Amniotic stem cell (primary cell): ENCODE measurements around the gene CIT.
"Not testable (repeated sequence)": the region's sequence is repeated elsewhere in the genome, so short reads cannot be mapped to it uniquely, and the experiment has no call there.

Experiments
- DNase-seq: peaks from one replicate; lab custom pipeline; 2025; lab: John Stamatoyannopoulos, UW

Gene CIT

DNA sequence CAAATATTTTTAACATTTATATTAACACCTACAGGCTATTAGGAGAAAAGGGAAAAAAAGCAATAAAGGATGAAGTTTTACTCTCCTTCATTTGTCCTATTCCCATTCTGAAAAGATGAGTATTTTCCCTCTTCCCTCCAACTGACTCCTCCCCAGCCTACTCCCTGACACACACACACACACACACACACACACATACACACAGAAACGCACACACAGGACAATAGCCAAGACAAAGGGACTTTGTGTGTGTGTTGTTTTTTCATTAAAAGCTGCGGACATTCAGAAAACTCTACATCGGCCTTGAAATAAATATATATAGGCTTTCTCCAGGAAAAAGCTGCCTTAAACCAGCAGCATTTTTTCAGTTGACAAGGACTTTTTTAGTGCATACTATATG lies 134.4 kb downstream of the CIT start:
- no peak for DNase-seq

DNA sequence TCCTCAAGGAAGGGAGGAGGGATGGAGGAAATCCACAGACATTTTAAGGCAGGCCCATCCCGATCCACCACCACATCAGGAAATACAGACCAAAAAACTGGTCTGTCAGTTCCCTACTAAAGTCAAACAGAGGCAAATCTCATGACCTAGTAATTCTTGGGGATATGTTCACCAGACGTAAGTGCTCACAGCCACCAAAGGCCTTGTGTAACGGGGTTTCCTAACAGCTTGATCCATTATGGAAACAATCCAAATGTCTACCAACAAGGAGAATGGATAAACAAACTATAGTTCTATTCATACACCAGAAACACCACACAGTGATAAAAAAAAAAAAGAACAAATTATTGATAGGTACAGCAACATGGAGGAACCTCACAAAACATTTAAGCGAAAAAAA lies 136.3 kb downstream of the CIT start:
- DNase-seq, result no peak

DNA sequence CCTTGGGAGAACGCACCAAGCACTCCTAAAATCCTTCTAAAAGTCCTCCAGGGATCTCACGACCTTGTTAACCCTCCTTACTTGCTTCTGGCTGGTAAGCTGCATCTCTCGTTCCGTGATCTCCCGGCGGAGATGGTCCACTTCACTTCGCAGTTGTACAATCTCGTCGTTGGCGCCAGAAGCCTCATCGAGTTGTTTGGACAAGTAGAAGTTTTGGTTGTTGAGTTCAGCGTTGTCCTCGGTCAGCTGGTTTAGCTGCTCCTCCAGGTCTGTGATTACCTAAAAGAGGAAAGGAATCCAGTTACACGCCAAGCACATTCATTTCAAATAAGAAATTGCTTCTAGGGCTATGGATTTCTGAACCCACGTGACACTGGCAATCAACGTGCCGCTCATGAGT lies 142.0 kb downstream of the CIT start:
- DNase-seq, result no peak

DNA sequence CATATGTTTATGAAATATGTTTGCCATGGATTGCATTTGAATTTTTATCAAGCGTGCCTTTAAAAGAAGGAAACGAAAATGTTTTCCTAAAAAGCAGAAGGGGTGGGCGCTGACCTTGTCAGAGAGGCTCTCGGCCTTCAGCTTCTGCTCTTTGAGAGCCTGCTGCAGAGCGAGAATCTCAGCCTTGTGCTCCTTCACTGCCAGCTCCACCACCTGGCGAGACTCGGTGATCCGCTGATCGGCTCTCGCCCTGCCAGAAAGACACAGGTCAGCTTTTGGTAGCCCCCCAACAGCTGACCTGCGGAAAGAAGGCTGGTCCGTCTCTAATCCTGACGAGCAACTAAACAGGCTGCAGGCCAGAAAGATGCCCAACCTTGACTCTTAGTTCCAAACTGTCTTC lies 146.7 kb downstream of the CIT start:
- no peak for DNase-seq

DNA sequence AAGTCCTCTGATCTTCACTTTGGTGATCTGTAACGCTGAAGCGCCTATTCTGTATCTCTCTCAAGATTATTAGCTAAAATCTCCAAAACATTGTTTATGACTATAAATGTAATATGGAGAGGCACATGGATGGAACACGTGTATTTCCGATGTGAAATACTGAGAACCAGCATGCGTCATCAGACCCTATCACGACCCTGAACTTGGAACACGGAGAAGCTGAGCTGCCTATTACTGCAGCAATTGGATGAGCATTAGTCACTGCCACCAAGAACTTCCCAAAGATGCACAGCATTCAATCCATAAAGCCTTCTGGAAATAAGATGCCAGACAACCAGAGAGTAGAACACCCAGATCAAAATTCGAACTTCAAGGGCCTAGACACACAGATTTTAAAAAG lies 147.2 kb downstream of the CIT start:
- no peak for DNase-seq

DNA sequence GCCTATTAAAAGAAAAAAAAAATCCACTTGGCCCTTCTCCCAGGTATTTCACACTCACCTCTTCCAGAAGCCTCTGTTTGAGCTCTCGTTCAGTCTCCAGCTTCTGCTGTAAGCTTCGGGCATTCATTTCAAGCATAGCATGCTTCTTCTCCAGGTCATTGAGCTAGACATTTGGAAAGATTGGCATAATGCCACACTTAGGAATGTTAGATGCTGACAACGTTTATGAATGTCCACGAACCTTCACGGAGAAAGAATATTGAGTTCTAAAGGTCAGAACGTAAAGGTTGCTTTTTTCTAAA lies 148.7 kb downstream of the CIT start:
- no peak for DNase-seq

DNA sequence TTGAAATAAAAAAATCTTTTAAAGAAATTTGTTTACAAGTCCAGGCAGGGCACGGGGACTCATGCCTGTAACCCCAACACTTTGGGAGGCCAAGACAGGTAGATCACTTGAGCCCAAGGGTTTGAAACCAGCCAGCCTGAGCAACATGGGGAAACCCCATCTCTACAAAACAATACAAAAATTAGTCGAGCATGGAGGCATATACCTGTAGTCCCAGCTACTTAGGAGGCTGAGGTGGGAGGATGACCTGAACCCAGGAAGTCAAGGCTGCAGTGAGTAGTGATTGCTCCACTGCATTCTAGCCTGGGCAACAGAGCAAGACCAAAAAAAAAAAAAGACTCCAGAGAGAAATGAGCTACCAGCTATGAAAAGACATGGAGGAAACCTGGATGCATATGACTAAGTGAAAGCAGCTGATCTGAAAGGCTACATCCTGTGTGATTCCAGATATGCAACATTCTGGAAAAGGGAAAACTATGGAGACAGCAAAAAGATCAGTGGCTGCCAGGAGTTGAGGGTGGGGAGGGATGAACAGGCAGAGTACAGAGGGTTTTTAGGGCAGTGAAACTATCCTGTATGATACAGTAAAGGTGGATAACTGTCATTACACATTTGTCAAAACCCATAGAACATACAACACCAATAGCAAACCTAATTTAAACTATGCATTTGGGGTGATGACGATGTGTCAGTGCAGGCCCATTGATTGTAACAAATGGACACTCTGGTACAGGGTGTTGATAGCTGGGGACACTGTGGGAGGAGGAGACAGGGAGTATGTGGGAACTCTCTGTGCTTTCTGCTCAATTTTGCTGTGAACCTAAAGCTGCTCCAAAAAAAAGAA lies 149.3 kb downstream of the CIT start:
- DNase-seq, result no peak

DNA sequence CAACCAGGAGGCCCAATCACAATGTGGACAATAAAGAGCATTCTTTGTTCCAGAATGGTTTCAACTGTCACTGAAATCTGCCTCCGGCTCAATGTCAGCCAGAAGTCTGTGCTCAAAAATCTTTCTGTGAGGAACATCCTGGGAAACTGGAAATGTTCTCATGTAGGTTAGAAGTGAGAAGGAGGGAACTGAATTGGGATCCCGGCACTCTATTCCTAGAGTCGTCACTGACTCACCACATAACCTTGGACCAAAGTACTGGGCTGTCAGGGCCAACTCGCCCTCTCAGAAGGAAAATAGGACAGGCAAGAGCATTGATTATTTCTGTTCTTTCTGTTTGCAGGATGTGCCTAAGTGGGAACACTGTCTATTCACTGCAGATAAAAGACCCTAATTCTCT lies 151.6 kb downstream of the CIT start:
- no peak for DNase-seq

DNA sequence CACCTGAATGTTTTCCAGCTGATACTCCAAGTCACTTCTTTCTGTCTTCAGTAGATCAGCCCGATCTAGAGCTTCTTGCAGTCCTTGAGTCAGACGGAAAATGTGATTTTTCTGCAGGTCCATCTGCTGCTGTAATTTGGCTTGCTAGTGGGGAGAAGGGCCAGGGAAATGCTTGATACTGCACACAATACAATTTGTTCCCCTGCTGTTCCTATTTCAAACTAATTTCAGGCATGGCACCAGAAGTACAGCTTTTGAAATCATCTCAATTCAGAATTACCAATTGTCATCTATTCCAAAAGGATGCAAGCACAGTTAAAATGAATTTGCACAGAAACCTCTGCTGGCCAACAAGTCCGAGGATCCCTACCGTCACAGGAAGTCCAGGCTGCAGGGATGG lies 155.8 kb downstream of the CIT start:
- DNase-seq, result no peak

DNA sequence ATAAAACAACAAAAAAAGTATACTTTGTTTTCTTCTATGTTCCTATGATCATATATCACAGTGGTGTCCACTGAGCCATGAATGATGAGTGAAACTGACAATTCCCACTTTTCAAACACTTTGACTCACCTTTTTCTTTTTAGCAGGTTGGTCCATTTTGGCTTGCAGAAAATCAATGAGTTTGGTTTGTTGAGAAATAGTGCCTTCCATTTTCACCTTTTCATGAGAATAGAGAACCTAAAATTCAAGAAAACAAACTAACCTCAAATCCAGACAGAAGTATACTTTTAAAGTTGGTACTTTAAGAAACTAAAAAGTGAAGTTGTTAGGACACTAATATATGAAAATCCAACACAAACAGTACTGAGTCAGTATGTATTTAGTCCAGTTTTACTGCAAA lies 156.8 kb downstream of the CIT start:
- no peak for DNase-seq

DNA sequence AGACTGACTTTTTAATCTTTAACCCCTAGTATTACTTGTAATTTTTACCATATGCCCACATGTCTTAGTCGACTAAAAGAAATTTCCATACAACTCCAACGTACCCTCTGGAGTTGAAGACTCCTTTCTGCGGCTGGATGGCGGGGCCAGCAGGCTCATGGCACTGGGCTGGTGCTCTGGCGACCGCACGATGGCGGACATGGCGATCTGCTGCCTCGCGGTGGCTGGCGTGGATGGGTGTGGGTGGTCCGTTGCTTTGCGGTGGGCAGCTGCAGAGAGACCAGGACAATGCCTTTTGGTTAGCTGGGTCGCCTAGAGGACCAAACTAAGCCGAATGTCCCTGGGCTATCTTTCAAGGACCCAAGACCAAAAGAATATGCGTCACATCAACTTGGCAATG lies 159.0 kb downstream of the CIT start:
- DNase-seq, result no peak

DNA sequence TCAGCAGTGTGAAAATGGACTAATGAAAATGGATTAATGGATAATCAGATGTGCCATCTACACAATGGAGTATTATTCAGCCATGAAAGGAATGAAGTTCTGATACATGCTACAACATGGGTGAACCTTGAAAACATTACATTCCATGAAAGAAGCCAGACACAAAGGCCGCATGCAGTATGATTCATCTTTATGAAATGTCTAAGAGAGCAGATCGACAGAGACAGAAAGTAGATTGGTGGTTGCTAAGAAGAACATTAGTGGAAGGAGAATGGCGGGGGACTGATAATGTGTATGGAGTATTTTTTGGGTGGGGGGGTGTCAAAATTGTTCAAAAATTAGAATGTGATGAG lies 161.9 kb downstream of the CIT start:
- DNase-seq, result no peak

DNA sequence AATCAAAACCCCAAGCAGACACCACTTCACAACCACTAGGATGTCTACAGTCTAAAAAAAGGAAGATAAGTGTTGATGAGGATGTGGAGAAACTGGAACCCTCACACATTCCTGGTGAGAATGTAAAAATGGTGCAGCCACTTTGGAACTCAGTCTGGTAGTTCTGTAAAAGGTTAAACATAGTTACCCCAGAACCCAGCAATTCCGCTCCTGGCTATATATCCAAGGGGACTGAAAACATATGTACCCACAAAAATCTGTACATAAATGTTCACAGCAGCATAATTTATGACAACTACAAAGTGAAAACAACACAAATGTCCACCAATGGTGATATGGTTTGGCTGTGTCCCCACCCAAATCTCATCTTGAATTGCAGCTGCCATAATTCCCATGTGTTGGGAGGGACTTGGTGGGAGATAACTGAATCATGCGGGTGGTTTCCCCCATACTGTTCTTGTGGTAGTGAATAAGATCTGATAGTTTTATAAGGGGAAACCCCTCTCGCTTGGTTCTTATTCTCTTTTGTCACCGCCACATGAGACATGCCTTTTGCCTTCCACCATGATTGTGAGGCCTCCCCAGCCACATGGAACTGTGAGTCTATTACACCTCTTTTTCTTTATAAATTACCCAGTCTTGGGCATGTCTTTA lies 162.4 kb downstream of the CIT start:
- DNase-seq, result no peak

DNA sequence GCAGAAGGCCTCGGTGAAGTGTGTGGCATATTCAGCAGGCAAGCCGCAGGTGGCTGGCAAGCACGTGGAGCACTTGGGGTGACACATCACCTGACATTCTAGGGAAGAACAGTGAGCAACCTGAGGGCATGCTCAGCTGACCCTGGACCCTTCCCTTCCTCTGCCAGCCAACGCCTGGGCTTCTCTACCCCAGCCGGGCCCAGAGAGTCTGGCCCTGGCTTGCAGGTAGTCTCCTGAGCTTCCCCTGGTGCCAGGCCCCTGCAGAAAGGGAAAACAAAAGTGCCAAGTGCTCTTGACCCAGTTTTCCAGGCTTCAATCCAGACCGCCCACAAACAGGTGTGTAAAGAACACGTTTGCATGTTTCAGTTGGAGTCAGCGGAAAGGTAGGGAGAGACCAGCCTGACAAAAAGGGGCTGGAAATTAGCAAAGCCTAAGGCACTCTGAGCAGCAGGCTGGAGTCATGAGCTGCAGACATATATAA lies 163.5 kb downstream of the CIT start:
- DNase-seq, result no peak

DNA sequence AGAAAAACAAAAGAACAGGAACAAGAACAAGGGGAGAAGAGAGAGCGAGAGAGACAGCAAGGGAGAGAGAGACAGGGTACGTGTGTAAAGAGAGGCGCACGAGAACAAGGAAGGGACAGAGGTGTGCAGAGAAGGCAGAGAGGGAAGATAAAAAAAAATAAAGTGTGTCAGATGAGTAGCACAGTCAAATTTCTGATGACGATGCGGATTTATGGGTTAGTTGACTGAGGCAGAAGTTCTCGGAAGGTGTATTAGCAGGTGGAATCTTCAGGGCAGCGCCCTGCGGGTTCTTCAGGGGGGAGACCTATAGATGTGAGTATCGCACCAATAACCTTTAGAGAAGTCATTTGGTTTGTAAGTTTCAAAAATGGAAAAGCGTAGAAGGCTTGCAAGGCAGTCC lies 164.4 kb downstream of the CIT start:
- DNase-seq, result no peak

DNA sequence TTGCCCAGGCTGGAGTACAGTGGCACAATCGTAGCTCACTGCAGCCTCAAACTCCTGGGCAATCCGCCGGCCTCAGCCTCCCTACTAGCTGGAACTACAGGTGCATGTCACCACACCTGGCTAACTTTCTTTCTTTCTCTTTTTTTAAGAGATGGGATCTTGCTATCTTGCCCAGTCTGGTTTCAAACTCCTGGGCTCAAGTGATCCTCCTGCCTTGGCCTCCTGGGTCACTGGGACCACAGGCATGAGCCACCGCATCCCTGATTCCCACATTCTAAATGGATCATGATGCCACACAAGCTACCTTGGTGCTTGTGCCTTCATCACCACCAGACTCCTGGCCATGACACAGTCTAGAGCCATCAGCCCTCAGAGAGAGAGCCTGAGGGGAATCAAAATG lies 165.4 kb downstream of the CIT start:
- DNase-seq, result no peak

DNA sequence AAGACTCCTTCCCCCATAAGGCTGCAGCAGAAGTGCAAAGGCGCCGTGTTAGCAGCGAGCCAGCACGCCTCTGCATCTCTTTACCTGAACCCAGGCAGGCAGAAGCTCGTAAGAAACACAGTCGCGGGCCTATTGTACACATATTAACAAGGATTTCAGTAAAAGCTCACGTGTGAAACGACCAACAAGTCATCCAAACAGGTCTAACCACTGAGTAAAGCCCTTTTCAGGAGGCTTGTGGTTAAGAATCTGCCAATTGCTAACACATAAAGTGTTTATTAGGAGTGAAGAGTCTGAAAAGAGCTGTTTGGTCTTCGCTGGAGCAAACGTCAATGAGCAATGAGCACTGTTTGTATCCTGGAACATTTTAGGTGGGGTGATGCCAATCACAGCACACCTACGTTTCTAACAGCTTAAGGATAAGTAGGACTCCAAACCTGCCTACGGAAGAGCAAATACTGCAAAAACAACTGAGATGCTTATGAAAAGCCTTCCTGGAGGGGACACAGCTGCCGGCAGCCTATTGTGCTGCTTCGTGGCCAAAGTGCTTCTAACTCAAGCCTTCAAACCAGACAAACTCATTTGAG lies 166.1 kb downstream of the CIT start:
- DNase-seq, result no peak

DNA sequence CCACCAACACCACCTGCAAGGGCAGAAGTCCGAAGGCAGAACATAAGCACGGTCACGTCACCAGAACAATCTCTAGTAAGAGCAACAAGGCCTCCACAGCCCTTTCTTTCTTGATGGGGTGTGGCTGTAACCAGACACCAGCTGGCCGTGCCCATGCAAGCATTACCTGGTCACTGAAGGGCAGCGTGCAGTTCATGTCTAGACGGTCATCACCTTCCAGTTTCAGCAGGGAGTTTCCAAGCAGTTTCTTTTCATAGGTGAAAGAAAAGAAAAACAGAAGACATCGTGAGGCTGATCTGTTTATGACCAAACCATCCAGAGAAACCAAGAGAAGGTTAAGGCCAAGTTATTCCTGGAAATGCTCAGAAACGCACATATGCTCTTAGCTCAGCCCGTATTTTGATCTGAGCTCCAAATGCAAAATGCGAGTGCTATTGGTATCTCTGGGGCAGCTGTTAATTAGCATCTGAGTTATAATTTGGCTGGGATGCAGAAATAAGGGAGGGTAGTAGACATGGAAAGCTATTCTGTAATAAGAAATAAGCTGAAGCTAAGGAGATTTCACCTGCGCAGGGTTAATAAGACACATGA lies 166.7 kb downstream of the CIT start:
- no peak for DNase-seq

DNA sequence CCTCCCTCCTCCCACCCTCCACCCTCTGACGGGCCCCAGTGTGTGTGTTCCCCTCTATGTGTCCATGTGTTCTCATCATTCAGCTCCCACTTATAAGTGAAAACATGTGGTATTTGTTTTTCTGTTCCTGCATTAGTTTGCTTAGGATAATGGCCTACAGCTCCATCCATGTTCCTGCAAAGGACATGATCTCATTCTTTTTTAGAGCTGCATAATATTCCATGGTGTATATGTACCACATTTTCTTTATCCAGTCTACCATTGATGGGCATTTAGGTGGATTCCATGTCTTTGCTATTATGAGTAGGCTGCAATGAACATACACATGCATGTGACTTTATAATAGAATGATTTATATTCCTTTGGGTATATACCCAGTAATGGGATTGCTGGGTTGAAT lies 170.7 kb downstream of the CIT start:
- DNase-seq, result not testable (repeated sequence)

DNA sequence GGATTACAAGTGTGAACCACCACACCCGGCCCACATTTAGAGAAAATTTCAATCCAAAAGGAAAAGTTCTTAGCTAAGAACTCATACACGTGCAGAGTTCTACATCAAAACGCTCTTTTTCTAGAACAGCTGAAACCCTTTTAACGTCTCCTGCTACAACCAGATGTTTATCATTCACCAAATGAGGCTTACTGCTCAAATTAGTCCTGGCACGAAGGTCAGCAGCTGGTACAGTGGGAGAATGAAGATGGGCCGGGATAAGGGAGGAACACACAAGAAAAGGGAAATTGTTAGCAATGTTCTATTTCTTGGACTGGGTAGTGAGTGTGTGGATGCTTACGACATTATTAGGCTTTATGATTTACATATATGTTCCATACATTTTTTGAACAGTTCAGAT lies 171.9 kb downstream of the CIT start:
- DNase-seq, result no peak

DNA sequence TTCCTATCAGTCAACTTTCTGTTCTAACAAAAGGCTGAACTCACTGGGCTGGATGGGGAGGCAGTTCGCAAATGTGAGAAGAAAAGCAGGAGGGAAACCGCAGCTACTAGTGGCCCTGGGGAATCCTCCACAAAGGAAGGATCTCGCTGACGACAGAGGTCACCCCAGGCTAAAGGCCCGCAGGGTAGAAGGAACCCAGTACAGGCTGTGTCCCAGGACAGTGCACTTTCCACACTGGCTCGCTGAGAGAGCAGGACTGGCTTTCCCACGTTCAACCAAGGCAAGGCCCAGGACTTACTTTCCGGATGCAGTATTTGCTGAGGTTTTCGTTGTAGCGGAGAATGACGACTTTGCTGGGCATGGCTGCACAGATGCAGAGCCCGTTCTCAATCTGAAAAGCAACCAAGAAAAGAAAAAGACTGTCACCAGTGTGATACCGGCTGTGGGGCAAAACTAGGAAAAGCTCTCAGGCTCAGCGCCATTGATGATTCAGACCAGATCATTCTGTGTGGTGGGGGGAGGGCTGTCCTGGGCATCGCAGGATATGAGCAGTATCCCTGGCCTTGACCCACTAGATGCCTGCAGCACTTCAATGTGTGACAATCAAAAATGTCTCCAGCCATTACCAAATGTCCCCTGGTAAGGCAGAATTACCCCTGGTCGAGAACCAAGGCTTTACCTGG lies 172.9 kb downstream of the CIT start:
- no peak for DNase-seq

DNA sequence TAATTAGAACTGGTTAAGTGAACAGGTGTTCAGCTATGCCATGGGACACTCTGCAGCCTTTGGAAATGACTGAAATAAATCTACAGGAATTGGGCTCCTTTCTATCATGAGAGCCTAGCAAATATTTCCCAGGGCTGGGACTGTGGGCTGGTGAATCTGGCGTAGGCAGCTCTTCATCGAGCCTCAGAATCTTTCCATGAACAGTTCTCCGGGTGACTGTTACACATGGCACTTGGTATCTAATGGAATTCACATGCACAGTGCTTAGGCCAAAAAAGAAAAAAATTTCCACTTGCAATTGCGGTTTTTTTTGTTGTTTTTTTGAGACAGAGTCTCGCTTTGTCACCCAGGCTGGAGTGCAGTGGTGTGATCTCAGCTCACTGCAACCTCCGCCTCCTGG lies 177.0 kb downstream of the CIT start:
- no peak for DNase-seq
